HG03460 (cell line): ENCODE data around the gene TFB1M.
"Not testable (repeated sequence)": the region's sequence is repeated elsewhere in the genome, so short reads cannot be mapped to it uniquely, and the experiment has no call there.

Source experiments
- ATAC-seq: cut with Tn5 transposase; IDR thresholded peaks from one replicate; pipeline ENCODE4 v1.9.1; 2021; ENCODE audit not compliant: unreplicated experiment

The TFB1M gene

DNA sequence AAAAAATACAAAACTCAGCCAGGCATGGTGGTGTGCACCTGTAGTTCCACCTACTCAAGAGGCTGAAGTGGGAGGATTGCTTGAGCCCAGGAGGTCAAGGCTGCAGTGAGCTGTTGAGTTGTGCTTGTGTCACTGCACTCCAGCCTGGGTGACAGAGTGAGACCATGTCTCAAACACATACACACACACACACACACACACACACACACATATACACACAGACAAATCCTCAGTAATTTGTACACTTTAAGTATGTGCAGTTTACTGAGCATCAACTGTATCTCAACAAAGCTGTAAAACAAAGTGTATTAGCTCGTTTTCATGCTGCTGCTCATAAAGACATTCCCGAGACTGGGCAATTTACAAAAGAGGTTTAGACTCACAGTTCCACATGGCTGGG is 7.3 kb downstream of the TFB1M start:
- no peak for ATAC-seq

DNA sequence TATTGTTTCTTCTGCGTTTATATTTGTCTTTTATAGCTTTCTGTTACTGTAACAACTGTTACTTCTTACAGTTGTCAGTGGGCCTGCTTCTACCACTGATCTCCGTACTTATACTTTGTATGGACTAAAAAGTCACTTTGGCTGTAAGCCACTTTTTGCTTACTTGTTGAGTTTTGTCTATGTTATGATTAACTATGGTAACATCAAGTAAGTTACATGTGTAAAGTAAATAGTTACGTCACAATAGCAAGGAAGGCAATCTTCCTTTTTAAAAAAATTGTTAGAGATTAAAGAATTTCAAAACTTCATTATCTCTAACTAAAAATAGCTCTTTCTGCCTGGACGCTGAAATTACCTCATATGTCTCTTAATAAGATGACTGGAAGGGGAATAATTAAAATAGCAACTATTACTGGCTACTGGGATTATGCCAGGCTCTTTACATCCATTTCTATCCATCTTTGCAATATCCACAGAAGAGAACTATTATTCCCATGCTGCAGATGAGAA is 10.9 kb downstream of the TFB1M start:
- no peak for ATAC-seq

DNA sequence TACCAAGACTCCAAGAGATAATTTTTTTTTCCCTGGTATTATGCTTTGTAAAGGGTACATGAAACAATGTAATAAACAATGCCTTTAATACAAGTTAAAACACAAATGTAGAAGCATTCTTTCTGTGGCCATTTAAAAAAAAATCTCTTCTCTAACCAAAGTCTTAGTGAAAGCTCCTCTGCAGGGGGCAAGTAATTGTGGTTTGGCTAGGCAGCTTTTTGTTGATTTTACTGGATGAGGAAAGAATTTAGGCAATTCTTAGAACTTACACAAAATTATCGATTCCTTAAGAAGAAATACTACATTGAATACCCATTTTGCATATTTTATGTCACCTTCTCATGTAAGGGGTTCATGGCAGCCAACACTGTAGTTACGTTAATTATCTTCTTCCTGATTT is 12.4 kb downstream of the TFB1M start:
- no peak for ATAC-seq

DNA sequence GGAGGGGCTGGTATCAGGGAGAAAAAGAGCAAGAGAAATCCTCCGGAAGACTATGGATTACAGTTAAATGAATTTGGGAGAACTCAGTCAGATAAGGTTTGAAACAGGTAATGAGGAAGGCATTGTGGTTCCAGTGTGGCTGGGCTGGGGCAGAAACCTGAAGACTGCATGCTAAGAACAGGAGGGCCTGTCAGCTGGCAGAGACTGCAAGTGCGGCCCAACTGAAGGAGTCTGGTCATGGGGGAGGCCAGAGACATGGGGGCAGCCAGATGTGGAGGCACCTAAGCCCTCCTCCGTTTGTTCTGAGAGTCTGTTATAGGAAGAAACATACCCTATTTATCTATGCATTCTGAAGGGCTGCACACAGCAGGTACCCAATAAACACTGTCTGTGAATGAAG is 16.6 kb downstream of the TFB1M start:
- no peak for ATAC-seq

DNA sequence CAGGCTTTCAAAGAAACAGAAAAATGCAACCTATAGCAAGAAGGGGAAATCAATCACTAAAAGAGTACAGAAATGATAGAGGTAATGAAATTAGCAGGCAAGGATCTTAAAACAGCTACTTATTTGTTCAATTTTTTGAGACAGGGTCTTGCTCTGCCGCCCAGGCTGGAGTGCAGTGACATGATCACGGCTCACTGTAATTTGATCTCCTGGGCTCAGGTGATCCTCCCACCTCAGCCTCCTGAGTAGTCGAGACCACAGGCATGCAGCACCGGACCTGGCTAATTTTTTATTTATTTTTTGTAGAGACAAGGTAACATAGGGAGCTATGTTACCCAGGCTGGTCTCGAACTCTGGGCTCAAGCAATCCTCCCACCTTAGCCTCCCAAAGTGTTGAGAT is 21.6 kb downstream of the TFB1M start:
- ATAC-seq, result no peak

DNA sequence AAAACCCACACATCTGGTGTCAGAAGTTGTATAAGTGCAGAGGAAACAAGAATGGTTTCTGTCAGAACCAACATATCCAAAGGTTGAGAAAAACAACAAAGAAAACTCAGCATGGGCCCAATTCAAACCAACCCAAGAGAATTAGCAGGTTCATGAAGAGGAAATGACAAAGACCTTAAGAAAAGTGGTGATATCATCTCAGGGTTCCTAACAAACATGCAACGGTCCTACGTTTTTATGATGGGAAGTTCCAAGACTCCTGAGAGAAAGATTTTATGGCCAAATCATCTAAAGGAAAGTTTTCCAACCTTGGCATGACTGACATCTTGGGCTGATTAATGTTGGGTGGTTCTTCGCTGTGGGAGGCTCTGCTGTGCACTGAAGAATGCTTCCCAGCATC is 23.0 kb downstream of the TFB1M start:
- no peak for ATAC-seq

DNA sequence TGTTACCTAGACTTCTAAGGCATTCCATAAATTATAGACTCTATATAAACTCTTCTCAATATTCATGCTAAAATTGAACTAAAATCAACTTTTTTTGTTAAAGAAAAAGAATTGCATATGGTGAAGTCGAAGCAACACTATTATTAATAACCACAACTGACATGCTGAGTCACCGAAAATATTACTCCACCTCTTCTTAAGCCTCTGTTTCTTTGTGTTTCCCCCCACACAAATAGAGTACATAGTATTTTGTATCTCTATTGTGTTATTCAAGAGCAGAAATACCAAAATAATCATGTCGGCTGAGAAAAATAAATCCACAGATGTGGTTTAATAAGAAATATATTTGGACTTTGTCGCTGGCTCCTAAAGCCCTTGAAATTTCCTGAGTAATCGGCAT is 23.8 kb downstream of the TFB1M start:
- no peak for ATAC-seq

DNA sequence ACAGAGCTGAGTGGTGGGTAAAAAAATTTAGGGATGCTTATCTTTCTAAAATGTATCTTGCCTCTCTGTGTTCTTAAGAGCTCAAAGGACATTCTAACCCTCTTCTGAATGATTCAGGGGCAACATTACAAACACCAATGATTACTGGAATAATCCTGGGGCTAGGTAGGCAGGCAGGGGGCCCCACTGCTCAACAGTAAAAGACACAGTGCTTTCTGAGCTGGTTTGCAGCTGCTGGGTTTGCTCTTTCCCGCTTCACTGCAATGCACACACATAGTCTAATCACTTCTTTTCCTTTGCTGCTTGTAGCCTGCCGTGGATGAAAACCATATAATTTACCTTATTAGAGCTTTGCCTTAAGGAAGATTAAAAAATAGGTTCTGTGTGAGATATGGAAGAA is 26.5 kb downstream of the TFB1M start:
- ATAC-seq, result no peak

DNA sequence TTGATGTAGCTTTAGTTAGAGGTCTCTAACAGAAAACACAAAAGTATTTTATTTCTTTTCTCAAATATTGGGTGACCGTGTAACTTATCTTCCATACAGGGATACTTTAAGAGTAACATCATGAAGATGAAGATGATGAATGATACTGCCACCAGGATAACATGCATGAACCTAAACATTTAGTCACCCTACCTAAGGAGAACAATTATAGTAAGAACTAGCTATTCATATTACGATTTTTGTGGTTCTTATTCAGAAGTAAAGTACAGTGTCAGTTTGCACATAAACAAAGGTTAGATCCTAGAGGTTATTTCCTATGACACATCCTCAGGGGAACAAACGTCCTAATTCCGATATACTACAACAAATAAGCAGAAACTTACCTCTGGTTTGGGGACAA is 29.5 kb downstream of the TFB1M start:
- ATAC-seq, result no peak

DNA sequence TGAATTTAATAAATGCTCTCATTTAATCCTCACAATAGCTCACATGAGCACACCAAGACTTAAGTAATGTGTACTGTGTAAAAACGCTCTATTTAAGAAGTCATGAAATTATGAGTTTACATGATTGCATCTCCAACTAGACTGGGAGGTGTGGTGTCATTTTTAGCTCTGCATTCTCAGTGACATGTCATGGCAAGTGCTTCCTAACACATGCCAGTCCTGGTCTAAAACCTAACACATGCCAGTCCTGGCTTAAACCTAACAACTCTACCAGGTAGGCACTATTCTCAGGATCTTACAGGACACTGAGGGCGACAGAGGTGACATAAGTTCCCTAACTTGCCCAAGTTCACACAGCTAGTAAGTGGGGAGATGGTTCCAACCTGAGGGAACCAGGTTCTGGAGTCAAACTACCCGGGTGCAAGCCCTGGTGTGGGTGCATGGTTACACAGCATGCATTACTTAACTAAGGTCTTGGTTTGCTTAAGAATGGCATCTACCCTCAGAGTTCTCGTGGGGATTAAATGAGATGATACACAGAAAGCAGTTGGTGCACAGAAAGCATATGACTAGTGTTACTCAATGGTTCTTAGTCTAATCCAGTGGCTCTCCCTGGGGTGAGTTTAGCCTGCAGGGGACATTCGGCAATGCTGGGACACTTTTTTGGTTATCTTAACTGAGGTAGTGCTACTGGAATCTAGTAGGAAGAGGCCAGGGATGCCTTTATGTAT is 35.8 kb downstream of the TFB1M start:
- ATAC-seq, result no peak

DNA sequence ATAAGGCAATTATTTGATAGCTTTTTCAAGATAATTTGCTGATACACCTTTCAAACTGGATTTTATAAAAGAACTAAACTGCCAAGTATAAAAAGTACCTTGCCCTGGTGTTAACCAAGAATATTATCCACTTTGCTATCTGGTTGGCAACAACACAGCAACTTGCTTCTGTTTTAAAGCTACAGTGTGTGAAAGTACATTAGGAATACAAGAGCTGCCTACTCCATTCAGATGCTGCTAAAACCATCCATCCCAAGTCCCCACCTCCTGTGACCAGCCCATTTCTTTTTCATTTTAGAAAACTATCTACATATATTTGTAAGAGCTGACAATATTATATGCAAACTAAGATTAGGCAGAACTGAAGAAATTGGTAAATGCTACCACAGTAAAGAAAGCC is 37.6 kb downstream of the TFB1M start:
- no peak for ATAC-seq

DNA sequence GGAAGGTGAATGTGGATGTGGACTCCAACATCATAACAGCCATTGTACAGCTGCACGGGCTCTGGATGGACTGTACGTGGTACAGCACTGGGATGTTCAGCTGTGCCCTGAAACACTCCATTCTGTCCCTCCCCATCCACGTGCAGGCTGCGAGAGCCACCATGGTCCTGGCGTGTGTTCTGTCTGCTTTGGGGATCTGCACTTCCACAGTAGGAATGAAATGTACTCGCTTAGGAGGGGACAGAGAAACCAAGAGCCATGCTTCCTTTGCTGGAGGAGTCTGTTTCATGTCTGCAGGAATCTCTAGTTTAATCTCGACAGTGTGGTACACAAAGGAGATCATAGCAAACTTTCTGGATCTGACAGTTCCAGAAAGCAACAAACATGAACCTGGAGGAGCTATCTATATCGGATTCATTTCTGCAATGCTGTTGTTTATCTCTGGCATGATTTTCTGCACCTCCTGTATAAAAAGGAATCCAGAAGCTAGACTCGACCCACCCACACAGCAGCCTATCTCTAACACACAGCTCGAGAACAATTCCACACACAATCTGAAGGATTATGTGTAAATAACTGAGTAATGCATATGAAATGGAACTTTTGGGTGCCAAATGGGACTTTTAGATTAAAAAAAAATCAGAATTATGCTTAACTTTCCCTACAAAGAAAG is 38.3 kb downstream of the TFB1M start:
- no peak for ATAC-seq

DNA sequence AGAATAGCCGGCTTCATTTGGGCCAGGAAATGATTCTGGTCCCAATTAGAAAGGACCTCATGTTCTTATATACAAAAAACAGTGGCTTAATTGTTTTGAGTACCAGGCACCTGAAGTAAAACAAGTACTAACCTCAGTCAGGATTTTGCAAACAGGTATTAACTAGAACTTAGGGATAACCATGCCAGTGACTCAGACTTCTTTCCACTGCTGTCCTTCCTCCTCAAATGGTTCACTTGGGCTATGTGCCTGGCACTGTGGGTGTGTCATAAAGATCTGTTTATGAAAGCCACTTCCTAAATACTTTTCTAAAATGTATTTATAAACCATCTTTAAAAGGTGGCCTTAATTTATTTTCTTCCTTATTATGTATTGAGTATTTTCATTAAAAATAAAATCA is 39.8 kb downstream of the TFB1M start:
- ATAC-seq, result no peak

DNA sequence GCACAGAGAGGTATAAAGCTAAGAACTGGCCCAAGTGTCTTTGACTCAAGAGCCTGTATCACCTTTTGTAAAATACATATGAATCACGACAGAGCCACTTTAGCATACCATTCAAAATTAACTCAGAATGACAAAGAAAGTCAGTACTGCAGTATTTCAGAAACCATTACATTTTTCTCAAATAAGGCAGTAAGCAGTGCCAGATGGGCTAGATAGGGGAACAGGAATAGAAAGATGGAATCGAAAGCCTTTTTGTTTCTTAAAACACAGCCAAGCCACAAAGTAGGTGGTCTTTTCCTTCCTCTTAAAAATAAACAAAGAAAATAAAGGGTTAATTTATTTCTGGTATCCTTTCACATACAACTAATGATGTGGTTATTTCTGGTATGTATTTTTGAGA is 40.2 kb downstream of the TFB1M start:
- ATAC-seq, result no peak

DNA sequence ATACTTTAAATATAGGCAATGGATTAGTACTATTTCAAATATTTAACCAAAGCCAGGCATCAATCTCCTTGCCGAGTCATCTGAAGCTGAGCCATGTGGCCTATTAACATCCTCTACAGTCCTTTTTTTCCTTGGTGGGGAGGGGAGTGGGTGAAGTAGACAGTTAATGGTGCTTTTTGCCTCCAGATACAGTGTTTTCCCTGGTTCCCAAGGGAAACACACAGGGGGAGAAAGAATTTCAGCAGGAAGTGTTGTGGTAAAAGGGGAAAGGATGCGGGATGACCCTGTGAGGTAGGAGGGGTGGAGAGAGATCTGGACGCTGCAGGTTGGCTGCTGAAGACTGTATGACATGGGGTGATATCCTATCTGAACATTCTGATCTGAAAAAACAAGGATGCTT is 40.9 kb downstream of the TFB1M start:
- ATAC-seq, result no peak

DNA sequence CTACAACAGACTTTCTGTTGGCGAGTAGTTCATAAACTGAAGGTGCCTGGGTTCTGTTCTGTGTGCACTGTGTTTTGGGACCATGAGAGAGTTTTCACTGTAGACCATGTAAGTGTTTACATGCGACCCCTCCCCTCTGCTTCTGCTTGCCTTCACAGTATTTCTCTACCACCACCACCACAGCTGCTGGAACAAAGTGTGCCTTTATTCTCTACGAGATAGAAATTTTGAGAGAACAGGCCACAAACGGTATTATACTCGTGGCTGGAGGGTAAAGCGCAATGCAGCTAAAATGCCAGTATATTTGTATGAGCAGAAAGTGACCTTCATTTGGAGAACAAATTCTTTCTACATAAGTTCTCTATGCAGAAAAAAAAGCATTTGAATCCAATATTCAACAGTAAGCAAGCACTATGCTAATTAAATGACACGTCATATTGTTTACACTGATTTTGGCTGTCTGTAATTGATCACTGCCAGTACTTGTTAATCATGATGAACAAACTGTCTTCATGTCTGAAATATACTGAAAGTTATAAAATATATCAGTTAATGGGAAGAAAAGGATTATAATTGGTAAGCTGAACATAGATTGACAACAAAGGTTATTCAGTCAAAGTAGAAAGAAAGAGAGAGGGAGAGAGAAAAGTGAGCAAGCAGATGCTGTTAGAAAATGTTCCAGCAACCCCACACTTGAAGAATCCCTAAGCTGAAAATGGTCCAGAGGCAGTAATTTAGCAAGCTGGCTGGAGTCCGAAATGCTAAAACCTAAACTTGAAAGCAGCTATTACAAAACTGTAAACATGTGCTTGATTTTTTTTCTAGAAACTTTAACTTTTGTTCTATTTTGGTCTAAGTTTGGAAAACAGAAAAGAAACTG is 41.7 kb downstream of the TFB1M start:
- ATAC-seq, result no peak

DNA sequence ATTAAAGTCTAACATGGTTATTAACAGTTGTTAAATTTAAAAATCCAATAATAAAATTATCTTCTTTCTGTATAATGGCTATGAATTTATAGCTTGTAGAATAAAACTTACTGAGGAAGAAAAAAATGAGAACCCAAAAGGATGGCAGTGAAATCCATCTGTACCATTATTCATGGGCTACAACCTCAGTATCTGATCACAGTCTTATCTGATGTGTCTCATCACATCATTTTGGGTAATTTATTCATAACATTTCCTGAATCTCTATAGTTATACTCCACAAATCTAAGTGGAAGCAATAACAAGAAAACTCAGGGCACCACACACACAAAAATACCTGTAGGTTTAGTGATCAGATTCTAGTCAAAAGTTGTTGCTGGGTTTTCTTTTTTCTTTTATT is 43.1 kb downstream of the TFB1M start:
- no peak for ATAC-seq

DNA sequence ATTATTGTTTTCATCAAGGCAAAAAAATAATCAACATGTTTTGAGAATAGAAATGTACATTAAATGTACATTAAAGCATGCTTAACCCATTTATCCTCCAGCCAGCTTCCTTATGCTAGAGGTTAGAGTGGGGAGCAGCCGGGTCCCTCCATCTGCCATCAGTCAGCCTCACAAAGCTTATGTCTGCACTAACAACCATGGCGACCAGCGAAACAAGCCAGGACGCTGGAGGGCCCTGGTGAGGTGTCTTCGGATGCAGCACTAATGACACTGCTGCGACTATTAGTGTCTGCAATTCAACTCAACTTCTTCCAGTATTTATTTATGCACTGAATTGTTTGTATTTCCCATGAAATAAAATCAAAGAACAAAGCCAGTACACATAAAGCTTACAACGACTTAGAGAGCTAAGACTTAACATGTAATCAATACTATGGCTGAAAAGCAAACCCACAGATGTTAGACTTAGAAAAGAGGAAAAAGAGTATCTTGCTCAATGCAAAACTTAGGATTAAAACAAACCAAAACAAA is 43.7 kb downstream of the TFB1M start:
- no peak for ATAC-seq

DNA sequence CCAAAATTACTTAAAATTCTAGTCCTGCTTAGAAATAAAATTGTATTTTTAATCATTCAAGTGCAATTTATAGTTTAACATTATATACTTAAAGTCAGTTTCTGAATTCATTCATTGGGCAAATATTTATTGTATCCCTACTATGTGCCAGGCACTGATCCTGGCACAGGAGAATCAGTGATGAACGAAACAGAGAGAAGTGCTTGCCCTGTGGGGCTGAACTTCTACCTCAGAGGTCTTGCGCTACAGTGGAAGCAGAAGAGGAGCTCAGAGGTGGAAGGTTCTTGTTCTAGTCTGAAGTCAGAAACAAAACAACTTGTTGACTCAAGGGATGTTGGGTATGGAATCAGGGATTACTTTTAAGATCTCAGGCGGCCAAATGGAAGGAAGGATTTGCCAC is 44.5 kb downstream of the TFB1M start:
- no peak for ATAC-seq

DNA sequence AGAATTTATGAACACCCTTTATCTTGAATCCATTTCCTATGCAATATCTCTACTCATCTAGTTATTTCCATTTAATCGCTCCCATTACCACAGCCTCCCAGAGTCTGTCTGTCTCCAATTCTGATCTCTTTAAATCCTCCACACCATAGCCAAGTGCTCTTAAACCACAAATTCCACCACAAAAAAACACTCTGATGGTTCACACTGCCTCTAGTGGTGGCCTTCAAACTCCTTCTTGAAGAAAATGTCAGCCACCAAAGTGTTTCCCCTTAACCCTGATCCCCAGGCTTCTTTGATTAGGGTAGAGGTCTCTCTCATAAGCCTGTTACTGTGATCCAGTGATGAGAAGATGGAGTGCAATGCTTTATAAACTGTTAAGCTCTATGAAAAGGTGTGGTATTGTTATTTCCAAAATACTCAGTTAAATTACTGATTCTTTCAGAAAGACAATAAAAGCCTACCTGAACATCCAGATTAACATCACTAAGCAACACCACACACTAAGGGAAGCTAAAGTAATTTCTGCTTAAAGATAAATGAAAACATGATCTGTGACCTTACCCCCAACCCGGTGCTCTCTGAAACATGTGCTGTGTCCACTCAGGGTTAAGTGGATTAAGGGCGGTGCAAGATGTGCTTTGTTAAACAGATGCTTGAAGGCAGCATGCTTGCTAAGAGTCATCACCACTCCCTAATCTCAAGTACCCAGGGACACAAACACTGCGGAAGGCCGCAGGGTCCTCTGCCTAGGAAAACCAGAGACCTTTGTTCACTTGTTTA is 46.0 kb downstream of the TFB1M start:
- ATAC-seq, result not testable (repeated sequence)

DNA sequence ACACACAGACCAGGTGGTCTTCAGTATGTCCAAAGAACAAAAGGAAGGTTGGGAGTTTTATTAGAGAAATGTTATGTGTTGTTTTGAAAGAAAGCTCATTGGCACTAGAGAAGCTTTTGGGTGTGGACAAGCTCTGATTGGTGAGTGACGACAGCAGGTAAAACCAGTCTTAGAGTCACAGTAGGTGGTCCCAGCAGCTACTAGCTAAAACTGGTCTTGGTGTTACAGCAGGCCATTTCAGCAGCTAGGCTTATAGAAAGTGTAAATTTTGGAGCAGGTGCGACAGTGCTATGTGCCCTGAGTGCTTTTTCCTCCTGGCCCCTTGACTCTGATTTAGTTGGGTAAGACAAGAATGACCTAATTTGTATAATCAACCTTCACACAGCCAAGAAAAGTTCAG is 46.9 kb downstream of the TFB1M start:
- no peak for ATAC-seq
